HepG2 (cell line): ENCODE measurements around the gene NUP93. TPM values are rescaled to one million over a fixed set of nuclear protein-coding genes. Genes with fewer than 3 reads are reported as not detected.

Experiments
- ATAC-seq: fragments of 200-7000 bp; cut with Tn5 transposase; 3 replicates; pipeline ENCODE4 v1.9.1; 2020; ENCODE audit warnings: mild to moderate bottlenecking, moderate library complexity
- BruUV-seq: library from RNA; stranded (reverse); fragments of 400-500 nt; replicated peaks from 2 replicates; lab custom pipeline; 2021; lab: Mats Ljungman, UMichigan
- CTCF ChIA-PET: fragments of 300-600 bp; formaldehyde crosslinking; extraction: SDS; loops from one replicate; lab custom pipeline; 2021; ENCODE audit warnings: low total read pairs, inconsistent platforms, low intra/inter-chr PET ratio; lab: Yijun Ruan, JAX
- POLR2A ChIA-PET: fragments of 350-600 bp; sonication (Branson Sonifier 250); formaldehyde crosslinking; loops from one replicate; lab custom pipeline; 2020; ENCODE audit warnings: antibody characterized with exemption, inconsistent platforms; lab: Yijun Ruan, JAX
- DNase-seq: peaks from one replicate; pipeline ENCODE4 v3.0.0-alpha.2; 2015; ENCODE audit warnings: low spot score
- FAIRE-seq: peaks from 3 replicates; lab custom pipeline; 2011; peaks lifted over from hg19 to GRCh38; lab: Jason Lieb, UNC
- H2AFZ ChIP-seq: one replicate; pipeline ENCODE4 v1.6.1; 2011; ENCODE audit warnings: low read length, inconsistent platforms
- H3K27ac ChIP-seq: fragments of 300-600 bp; 3 replicates; pipeline ENCODE4 v1.8.0; 2011; ENCODE audit warnings: mixed run types, mild to moderate bottlenecking, mixed read lengths, low read length, inconsistent platforms; ENCODE audit not compliant: insufficient read depth; ENCODE audit errors: extremely low read length
- H3K27me3 ChIP-seq, 2 experiments: fragments of 200-600 bp in 1 of 2; 2 replicates in 1 of 2; 3 replicates in 1 of 2; pipeline versions ENCODE4 v1.6.0 to v1.8.0; 2011; ENCODE audit warnings: low read length in 2 of 2, mild to moderate bottlenecking in 2 of 2, moderate library complexity in 2 of 2, inconsistent platforms in 1 of 2; ENCODE audit not compliant: insufficient read depth in 2 of 2, control insufficient read depth in 1 of 2
- H3K36me3 ChIP-seq, 2 experiments: fragments of 200-600 bp in 1 of 2; replicated peaks in 1 of 2; 2 replicates in 1 of 2; 3 replicates in 1 of 2; pipeline versions ENCODE4 v1.5.1 to v1.8.0; 2011; ENCODE audit warnings: low read length in 2 of 2, inconsistent platforms in 1 of 2; ENCODE audit not compliant: insufficient read depth in 2 of 2, control insufficient read depth in 1 of 2
- H3K4me1 ChIP-seq: 2 replicates; pipeline ENCODE4 v1.5.1; 2012; ENCODE audit warnings: low read length, inconsistent platforms; ENCODE audit not compliant: insufficient read depth
- H3K4me2 ChIP-seq: 2 replicates; pipeline ENCODE4 v1.6.0; 2011; ENCODE audit warnings: low read depth, low read length, inconsistent platforms
- H3K4me3 ChIP-seq, 3 experiments: fragments of 200-600 bp in 1 of 3; sonication (generic), shearing (Covaris generic) in 1 of 3; replicated peaks in 1 of 3; 2 replicates each; pipeline ENCODE4 v1.5.1; 2011 to 2016; ENCODE audit warnings: low read length in 3 of 3, inconsistent platforms in 2 of 3, low read depth in 2 of 3, mild to moderate bottlenecking in 2 of 3, control low read depth in 1 of 3, mixed read lengths in 1 of 3; ENCODE audit not compliant: insufficient read depth in 1 of 3
- H3K79me2 ChIP-seq: one replicate; pipeline ENCODE4 v1.6.1; 2011; ENCODE audit warnings: low read length, inconsistent platforms; ENCODE audit not compliant: insufficient read depth
- H3K9ac ChIP-seq: 2 replicates; pipeline ENCODE4 v1.6.0; 2011; ENCODE audit warnings: mild to moderate bottlenecking, low read depth, low read length, inconsistent platforms; ENCODE audit not compliant: insufficient read depth
- H3K9me3 ChIP-seq: 2 replicates; pipeline ENCODE4 v1.5.1; 2012; ENCODE audit warnings: mild to moderate bottlenecking, low read length
- H4K20me1 ChIP-seq: 2 replicates; pipeline ENCODE4 v1.6.0; 2011; ENCODE audit warnings: inconsistent platforms, mild to moderate bottlenecking, low read length, moderate library complexity; ENCODE audit not compliant: insufficient read depth
- GTF2F1 ChIP-seq: fragments of 150-350 bp; IDR thresholded peaks from 2 replicates; pipeline ENCODE4 v1.6.1; 2014; ENCODE audit warnings: low read length
- MXI1 ChIP-seq: IDR thresholded peaks from 3 replicates; pipeline ENCODE4 v1.6.1; 2012; ENCODE audit warnings: low read depth, low read length, inconsistent platforms, borderline replicate concordance
- PCBP1 ChIP-seq: fragments of 200-400 bp; formaldehyde crosslinking; IDR thresholded peaks from 2 replicates; pipeline ENCODE4 v1.6.1; 2017; ENCODE audit warnings: mild to moderate bottlenecking, low read depth, low read length, borderline replicate concordance
- PHF20 ChIP-seq: sonication (generic); formaldehyde crosslinking; IDR thresholded peaks from 2 replicates; pipeline ENCODE4 v1.5.0; 2020; ENCODE audit warnings: mild to moderate bottlenecking, missing genetic modification reagents
- REXO4 ChIP-seq: sonication (generic); formaldehyde crosslinking; IDR thresholded peaks from 2 replicates; pipeline ENCODE4 v1.8.0; 2022; ENCODE audit warnings: missing genetic modification reagents, mild to moderate bottlenecking, borderline replicate concordance
- SALL1 ChIP-seq: sonication (generic); formaldehyde crosslinking; IDR thresholded peaks from 2 replicates; pipeline ENCODE4 v1.8.0; 2022; ENCODE audit warnings: mild to moderate bottlenecking, missing genetic modification reagents
- TSC22D2 ChIP-seq: sonication (generic); formaldehyde crosslinking; IDR thresholded peaks from 2 replicates; pipeline ENCODE4 v1.5.1; 2020; ENCODE audit warnings: missing genetic modification reagents, mild to moderate bottlenecking, borderline replicate concordance
- ZEB1 ChIP-seq: IDR thresholded peaks from 2 replicates; pipeline ENCODE4 v1.6.1; 2012; ENCODE audit warnings: mild to moderate bottlenecking, low read depth, inconsistent platforms; ENCODE audit not compliant: insufficient replicate concordance
- ZNF33B ChIP-seq: sonication (generic); formaldehyde crosslinking; IDR thresholded peaks from 2 replicates; pipeline ENCODE4 v1.5.1; 2020; ENCODE audit warnings: mild to moderate bottlenecking, missing genetic modification reagents
- ZNF460 ChIP-seq: sonication (generic); formaldehyde crosslinking; IDR thresholded peaks from 2 replicates; pipeline ENCODE4 v1.5.1; 2020; ENCODE audit warnings: missing genetic modification reagents, mild to moderate bottlenecking, borderline replicate concordance
- ZNF550 ChIP-seq: sonication (generic); formaldehyde crosslinking; IDR thresholded peaks from 2 replicates; pipeline ENCODE4 v1.4.0; 2020; ENCODE audit warnings: mild to moderate bottlenecking, missing genetic modification reagents, borderline replicate concordance
- ZNF75D ChIP-seq: sonication (generic); formaldehyde crosslinking; IDR thresholded peaks from 2 replicates; pipeline ENCODE4 v1.8.1; 2023; ENCODE audit warnings: missing genetic modification reagents, mild to moderate bottlenecking, borderline replicate concordance
- ZNF83 ChIP-seq: sonication (generic); formaldehyde crosslinking; IDR thresholded peaks from 2 replicates; pipeline ENCODE4 v1.4.0; 2020; ENCODE audit warnings: missing genetic modification reagents, mild to moderate bottlenecking, borderline replicate concordance
- WGBS: methylation state at CpG from one replicate; pipeline ENCODE4 v1.1.6; 2017; ENCODE audit warnings: low lambda C conversion rate; 5-methylcytosine and 5-hydroxymethylcytosine counted together
- in situ Hi-C: cut with HindIII; loops from 2 replicates; pipeline ENCODE4 v1.10.0; 2017; ENCODE audit warnings: low pct_unique_long_range_greater_than_20kb; ENCODE audit not compliant: extremely low pct_ligation_motif_present
- intact Hi-C: fragments of 100-400 bp; cut with micrococcal nuclease; formaldehyde crosslinking; loops from one replicate; pipeline ENCODE4 v1.10.0; 2022; ENCODE audit not compliant: unreplicated experiment
- polyA plus RNA-seq, 8 experiments: library from polyadenylated mRNA; depleted of rRNA in 3 of 8; stranded (reverse) in 7 of 8; unstranded in 1 of 8; fragments of >200 nt; fragmentation: Illumina TruSeq in 4 of 8; extraction: Trizol in 4 of 8; gene quantifications; 2 replicates each; pipeline versions ENCODE4 v1.2.1 to v1.2.3, GENCODE V29; 2011 to 2016; ENCODE audit warnings: low read depth in 4 of 8, missing spikeins in 1 of 8, mixed read lengths in 1 of 8; ENCODE audit not compliant: insufficient read depth in 1 of 8
- total RNA-seq, 5 experiments: library from RNA; depleted of rRNA; stranded (reverse); fragments of >200 nt; fragmentation: Illumina TruSeq; extraction: Trizol; gene quantifications; 2 replicates each; pipeline ENCODE4 v1.2.3, GENCODE V29; 2016; ENCODE audit warnings: low read depth in 1 of 5
- TF ChIP-seq, protein P1 (sequence below): sonication (generic); formaldehyde crosslinking; IDR thresholded peaks from 2 replicates; pipeline ENCODE4 v1.4.0; 2020; ENCODE audit warnings: mild to moderate bottlenecking, missing genetic modification reagents
- TF ChIP-seq, protein P2 (sequence below): sonication (generic); formaldehyde crosslinking; IDR thresholded peaks from 2 replicates; pipeline ENCODE4 v1.4.0; 2020; ENCODE audit warnings: missing genetic modification reagents
- TF ChIP-seq, protein P3 (sequence below): sonication (generic); formaldehyde crosslinking; IDR thresholded peaks from 2 replicates; pipeline ENCODE4 v1.5.0; 2020; ENCODE audit warnings: mild to moderate bottlenecking, missing genetic modification reagents, borderline replicate concordance

Gene NUP93
- total and polyA plus RNA-seq, 2 of the 13 experiments (the other 11 are each of a cell fraction or from before 2014, with no cell fraction given) = 58.5 to 140 TPM

DNA sequence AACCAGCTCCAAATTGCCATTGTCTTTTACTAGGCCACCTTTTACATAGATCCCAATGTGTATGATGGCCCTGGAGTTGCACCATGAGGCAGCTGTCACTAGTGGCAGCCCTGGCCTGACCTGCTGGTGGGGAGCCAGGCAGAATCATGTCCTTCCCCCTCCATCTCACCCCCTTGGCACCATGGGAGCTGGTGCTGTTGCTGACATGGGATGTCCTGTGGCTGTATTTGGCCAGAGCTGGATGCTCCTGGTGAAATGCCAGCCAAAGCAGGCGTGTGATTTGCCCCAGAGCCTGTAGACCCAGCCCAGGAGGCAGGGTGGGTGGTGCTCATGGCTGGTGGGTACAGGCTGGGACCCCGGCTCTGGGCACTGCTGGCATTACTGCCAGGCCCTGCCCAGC lies 153.7 kb downstream of the NUP93 start:
- DNase-seq = no peak
- Histone ChIP-seq H3K79me2 (no peaks in the 10 kb centered on the region), H3K36me3 (no peaks in the 10 kb centered on the region), H2AFZ (no peak overlapping the region), H3K9me3 (no peaks in the 10 kb centered on the region), H3K9ac (no peak overlapping the region), H3K4me3 (no peak overlapping the region), H4K20me1 (no peaks in the 10 kb centered on the region), H3K27ac (no peak overlapping the region), H3K27me3 (no peaks in the 10 kb centered on the region; a peak in 1 of 5 replicates), H3K4me1 (no peaks in the 10 kb centered on the region; the same call in 1 of the 2 replicates), H3K4me2 (no peak overlapping the region)
- ChIA-PET CTCF (no interaction called here), POLR2A (interaction anchor here (0.7 to 1.4 kb wide), 3 partner anchors 27 to 48 kb away, joined by 3 to 5 read pairs (median 3); partner anchors contain the start of gene HERPUD1)
- FAIRE-seq = no peak
- no TSS peak for BruUV-seq
- no peak for ATAC-seq
- TF ChIP-seq, protein P1, sequence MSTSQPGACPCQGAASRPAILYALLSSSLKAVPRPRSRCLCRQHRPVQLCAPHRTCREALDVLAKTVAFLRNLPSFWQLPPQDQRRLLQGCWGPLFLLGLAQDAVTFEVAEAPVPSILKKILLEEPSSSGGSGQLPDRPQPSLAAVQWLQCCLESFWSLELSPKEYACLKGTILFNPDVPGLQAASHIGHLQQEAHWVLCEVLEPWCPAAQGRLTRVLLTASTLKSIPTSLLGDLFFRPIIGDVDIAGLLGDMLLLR (CRISPR knock-in tag) = no peak
- TF ChIP-seq ZNF33B (CRISPR knock-in tag) (no peak), GTF2F1 (no peak), PCBP1 (no peak), ZNF550 (CRISPR knock-in tag) (no peak), SALL1 (CRISPR knock-in tag) (no peak), MXI1 (no peak), ZEB1 (no peak), ZNF83 (no peak), REXO4 (CRISPR knock-in tag) (no peak), ZNF460 (CRISPR knock-in tag) (no peak), PHF20 (CRISPR knock-in tag) (no peak), ZNF75D (CRISPR knock-in tag) (no peak), TSC22D2 (CRISPR knock-in tag) (no peak)
- TF ChIP-seq, protein P2, sequence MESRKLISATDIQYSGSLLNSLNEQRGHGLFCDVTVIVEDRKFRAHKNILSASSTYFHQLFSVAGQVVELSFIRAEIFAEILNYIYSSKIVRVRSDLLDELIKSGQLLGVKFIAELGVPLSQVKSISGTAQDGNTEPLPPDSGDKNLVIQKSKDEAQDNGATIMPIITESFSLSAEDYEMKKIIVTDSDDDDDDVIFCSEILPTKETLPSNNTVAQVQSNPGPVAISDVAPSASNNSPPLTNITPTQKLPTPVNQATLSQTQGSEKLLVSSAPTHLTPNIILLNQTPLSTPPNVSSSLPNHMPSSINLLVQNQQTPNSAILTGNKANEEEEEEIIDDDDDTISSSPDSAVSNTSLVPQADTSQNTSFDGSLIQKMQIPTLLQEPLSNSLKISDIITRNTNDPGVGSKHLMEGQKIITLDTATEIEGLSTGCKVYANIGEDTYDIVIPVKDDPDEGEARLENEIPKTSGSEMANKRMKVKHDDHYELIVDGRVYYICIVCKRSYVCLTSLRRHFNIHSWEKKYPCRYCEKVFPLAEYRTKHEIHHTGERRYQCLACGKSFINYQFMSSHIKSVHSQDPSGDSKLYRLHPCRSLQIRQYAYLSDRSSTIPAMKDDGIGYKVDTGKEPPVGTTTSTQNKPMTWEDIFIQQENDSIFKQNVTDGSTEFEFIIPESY (CRISPR knock-in tag) = no peak
- TF ChIP-seq, protein P3, sequence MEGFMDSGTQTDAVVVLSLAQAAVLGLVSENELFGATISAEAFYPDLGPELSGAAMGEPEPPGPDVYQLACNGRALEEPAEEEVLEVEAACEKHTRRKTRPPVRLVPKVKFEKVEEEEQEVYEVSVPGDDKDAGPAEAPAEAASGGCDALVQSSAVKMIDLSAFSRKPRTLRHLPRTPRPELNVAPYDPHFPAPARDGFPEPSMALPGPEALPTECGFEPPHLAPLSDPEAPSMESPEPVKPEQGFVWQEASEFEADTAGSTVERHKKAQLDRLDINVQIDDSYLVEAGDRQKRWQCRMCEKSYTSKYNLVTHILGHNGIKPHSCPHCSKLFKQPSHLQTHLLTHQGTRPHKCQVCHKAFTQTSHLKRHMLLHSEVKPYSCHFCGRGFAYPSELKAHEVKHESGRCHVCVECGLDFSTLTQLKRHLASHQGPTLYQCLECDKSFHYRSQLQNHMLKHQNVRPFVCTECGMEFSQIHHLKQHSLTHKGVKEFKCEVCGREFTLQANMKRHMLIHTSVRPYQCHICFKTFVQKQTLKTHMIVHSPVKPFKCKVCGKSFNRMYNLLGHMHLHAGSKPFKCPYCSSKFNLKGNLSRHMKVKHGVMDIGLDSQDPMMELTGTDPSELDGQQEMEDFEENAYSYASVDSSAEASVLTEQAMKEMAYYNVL (CRISPR knock-in tag) = no peak
- intact Hi-C loops = no loop called here
- WGBS = no CpG with 5 or more reads among the region's 2 CpGs
- in situ Hi-C loops = no loop called here
